ENCODE measurements around the gene FTCD. TPM values are rescaled to one million over a fixed set of nuclear protein-coding genes. Genes with fewer than 3 reads are reported as not detected.
A peak's percentile ranks its signal among the peaks of the same experiment; 100 is the strongest.

The FTCD gene
- total and polyA plus RNA-seq, 8 donors = 0.25 to 6.7 (median 1.3) TPM; not detected in 3

GRCh38 chr21:46095814-46096595, 59.4 kb downstream of the FTCD start:
- H3K4me1 ChIP-seq = peaks cover 18 to 59% (median 29%) of the 10 kb centered on the region in 4 donors
- H3K27me3 ChIP-seq = peaks cover 0 to 47% (median 21%) of the 10 kb centered on the region in 3 donors
- H3K27ac ChIP-seq = peak overlapping the region in 4 of 5 donors; percentile 89 to 96 (median 92)
- intact Hi-C loops (cut with DNase I; ENCODE audit: low total_unique reads) = loop anchor here (5.0 kb wide), 1 partner anchor 124 kb away; no protein-coding TSS in a partner anchor
- no peaks in the 10 kb centered on the region for H3K9me3 ChIP-seq
- 82 to 90% (median 85%) methylated on average over 11 to 12 of the region's 12 CpGs for WGBS, 5 donors
- no peaks in the 10 kb centered on the region for H3K36me3 ChIP-seq
- TF ChIP-seq POLR2AphosphoS5 (IDR thresholded peaks at IDR 0.05) (no peak), POLR2A (IDR thresholded peaks at IDR 0.05) (no peak), EP300 (IDR thresholded peaks at IDR 0.05) (no peak)
- TF ChIP-seq, protein P1, sequence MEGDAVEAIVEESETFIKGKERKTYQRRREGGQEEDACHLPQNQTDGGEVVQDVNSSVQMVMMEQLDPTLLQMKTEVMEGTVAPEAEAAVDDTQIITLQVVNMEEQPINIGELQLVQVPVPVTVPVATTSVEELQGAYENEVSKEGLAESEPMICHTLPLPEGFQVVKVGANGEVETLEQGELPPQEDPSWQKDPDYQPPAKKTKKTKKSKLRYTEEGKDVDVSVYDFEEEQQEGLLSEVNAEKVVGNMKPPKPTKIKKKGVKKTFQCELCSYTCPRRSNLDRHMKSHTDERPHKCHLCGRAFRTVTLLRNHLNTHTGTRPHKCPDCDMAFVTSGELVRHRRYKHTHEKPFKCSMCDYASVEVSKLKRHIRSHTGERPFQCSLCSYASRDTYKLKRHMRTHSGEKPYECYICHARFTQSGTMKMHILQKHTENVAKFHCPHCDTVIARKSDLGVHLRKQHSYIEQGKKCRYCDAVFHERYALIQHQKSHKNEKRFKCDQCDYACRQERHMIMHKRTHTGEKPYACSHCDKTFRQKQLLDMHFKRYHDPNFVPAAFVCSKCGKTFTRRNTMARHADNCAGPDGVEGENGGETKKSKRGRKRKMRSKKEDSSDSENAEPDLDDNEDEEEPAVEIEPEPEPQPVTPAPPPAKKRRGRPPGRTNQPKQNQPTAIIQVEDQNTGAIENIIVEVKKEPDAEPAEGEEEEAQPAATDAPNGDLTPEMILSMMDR (IDR thresholded peaks at IDR 0.05) = no peak
- no peak overlapping the region for H3K4me3 ChIP-seq
- DNase-seq = peak in 1 of 2 donors; percentile 10

- 70 to 74% (median 73%) methylated on average over 16 of the region's 16 CpGs for WGBS, 5 donors
- TF ChIP-seq POLR2AphosphoS5 (IDR thresholded peaks at IDR 0.05) (no peak), POLR2A (IDR thresholded peaks at IDR 0.05) (no peak), EP300 (IDR thresholded peaks at IDR 0.05) (no peak)
- TF ChIP-seq, protein P1 (IDR thresholded peaks at IDR 0.05) = no peak
- H3K27me3 ChIP-seq = peaks cover 0 to 39% (median 21%) of the 10 kb centered on the region in 3 donors
- no peak overlapping the region for H3K4me3 ChIP-seq
- no peaks in the 10 kb centered on the region for H3K9me3 ChIP-seq
- peak overlapping the region in 4 of 5 donors; percentile 8 to 96 (median 68) for H3K27ac ChIP-seq
- H3K36me3 ChIP-seq = no peaks in the 10 kb centered on the region
- peaks cover 18 to 51% (median 29%) of the 10 kb centered on the region in 4 donors for H3K4me1 ChIP-seq
- intact Hi-C loops (cut with DNase I; ENCODE audit: low total_unique reads) = loop anchor here (5.0 kb wide), 1 partner anchor 123 kb away; no protein-coding TSS in a partner anchor
- peak in 1 of 2 donors; percentile 3 for DNase-seq
Measured at GRCh38 chr21:46095083-46095719, 60.2 kb downstream of the FTCD start.

DNA sequence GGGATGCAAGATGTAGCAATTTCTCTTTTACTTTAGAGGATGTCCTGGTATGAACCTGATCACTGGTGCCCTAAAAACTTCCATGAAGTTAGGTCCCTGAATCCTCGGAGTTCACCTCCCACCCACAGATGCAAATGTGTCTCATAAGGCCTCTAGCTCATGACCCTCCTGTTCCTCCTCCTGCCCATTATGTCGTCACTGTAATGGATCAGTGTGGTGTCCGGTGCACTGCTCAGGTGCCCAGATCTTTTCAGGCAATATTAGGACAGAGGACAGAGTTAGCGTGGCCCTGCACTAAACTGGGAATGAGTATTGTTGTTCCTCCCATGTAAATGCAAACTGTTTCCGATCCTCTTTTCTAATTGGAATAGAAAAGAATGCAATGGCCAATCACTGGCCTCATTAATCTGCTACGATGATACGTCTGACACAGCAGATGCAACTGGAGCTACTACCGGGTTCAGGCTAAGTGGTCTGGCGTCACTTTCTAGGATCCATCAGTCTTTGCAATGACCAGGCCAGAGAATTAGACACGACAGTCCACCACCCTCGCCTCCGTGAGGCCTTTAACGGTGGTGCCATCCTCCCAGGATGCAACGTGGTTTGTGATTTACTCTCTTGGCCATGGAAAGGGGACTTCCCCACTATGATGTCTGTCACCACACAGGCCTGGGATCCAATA, 60.8 kb downstream of the FTCD start:
- Histone ChIP-seq H3K27me3 (peaks cover 0 to 32% (median 21%) of the 10 kb centered on the region in 3 donors), H3K9me3 (no peaks in the 10 kb centered on the region), H3K4me3 (no peak overlapping the region), H3K36me3 (no peaks in the 10 kb centered on the region), H3K4me1 (peaks cover 18 to 47% (median 29%) of the 10 kb centered on the region in 4 donors), H3K27ac (peak overlapping the region in 4 of 5 donors; percentile 87 to 96 (median 88))
- DNase-seq = peak in 1 of 2 donors; percentile 3
- WGBS, 5 donors = 72 to 82% (median 77%) methylated on average over 14 of the region's 14 CpGs
- no peak for TF ChIP-seq EP300 (IDR thresholded peaks at IDR 0.05)
- TF ChIP-seq POLR2A (IDR thresholded peaks at IDR 0.05) = no peak
- TF ChIP-seq, protein P1 (IDR thresholded peaks at IDR 0.05) = no peak
- no peak for TF ChIP-seq POLR2AphosphoS5 (IDR thresholded peaks at IDR 0.05)
- intact Hi-C loops (cut with DNase I; ENCODE audit: low total_unique reads) = loop anchor here (5.0 kb wide), 1 partner anchor 122 kb away; no protein-coding TSS in a partner anchor
